Measurements from ENCODE around the gene HAT1. TPM values are rescaled to one million over a fixed set of nuclear protein-coding genes. Genes with fewer than 3 reads are reported as not detected.
"Not testable (repeated sequence)": the region's sequence is repeated elsewhere in the genome, so short reads cannot be mapped to it uniquely, and the experiment has no call there.

The HAT1 gene
- total RNA-seq, 2 donors from 2014 or later, result 58.1 to 74.6 TPM

DNA sequence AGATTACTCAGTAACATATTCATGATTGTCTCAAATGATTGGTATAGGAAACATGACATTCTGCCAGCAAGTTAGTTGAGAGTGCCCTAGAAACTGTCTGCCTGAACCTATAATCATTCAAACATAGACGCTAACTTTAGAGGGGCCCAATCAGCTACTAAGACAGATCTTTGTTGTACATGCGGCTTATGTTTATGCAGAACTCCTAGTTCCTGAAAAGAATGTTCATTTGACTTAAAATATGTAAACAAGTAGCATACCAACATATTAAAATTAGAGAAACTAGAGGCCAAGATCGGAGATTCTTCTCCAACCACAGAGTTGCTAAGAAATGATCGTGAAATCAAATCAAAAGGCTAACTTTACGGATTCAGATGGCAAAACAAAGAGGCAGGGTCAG, 73.3 kb downstream of the HAT1 start:
- no peak overlapping the region for H3K9ac ChIP-seq (ENCODE audit: extremely low read depth, low read length, poor library complexity, severe bottlenecking)
- H3K4me1 ChIP-seq (ENCODE audit: control insufficient read depth, insufficient read depth, low read length), result no peaks in the 10 kb centered on the region
- H3K4me3 ChIP-seq (ENCODE audit: low read length), result no peak overlapping the region
- peaks cover 37% of the 10 kb centered on the region for H3K27me3 Mint-ChIP-seq (ENCODE audit: insufficient read depth)
- DNase-seq, result no peak
- H3K4me1 Mint-ChIP-seq, result peaks cover 8% of the 10 kb centered on the region
- WGBS, 2 experiments (ENCODE audit: insufficient coverage in 1 of 2, insufficient read length in 1 of 2), result 91 to 95% methylated on average over 3 to 5 of the region's 5 CpGs
- H3K27ac Mint-ChIP-seq, result no peak overlapping the region
- H3K27me3 ChIP-seq (ENCODE audit: control insufficient read depth, insufficient read depth, low read length, poor library complexity, severe bottlenecking), result peaks cover 25% of the 10 kb centered on the region
- no peaks in the 10 kb centered on the region for H3K36me3 ChIP-seq (ENCODE audit: control insufficient read depth, insufficient read depth, low read length)
- TF ChIP-seq, protein P1, sequence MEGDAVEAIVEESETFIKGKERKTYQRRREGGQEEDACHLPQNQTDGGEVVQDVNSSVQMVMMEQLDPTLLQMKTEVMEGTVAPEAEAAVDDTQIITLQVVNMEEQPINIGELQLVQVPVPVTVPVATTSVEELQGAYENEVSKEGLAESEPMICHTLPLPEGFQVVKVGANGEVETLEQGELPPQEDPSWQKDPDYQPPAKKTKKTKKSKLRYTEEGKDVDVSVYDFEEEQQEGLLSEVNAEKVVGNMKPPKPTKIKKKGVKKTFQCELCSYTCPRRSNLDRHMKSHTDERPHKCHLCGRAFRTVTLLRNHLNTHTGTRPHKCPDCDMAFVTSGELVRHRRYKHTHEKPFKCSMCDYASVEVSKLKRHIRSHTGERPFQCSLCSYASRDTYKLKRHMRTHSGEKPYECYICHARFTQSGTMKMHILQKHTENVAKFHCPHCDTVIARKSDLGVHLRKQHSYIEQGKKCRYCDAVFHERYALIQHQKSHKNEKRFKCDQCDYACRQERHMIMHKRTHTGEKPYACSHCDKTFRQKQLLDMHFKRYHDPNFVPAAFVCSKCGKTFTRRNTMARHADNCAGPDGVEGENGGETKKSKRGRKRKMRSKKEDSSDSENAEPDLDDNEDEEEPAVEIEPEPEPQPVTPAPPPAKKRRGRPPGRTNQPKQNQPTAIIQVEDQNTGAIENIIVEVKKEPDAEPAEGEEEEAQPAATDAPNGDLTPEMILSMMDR (conservative IDR thresholded peaks at IDR 0.05), result no peak
- H3K27ac ChIP-seq (ENCODE audit: low read depth, low read length), result no peak overlapping the region
- H3K4me3 Mint-ChIP-seq, result no peak overlapping the region
- H3K9me3 Mint-ChIP-seq, result no peaks in the 10 kb centered on the region
- no peaks in the 10 kb centered on the region for H3K9me3 ChIP-seq (ENCODE audit: control insufficient read depth, low read length)
- H3K36me3 Mint-ChIP-seq (ENCODE audit: low read depth), result no peaks in the 10 kb centered on the region

DNA sequence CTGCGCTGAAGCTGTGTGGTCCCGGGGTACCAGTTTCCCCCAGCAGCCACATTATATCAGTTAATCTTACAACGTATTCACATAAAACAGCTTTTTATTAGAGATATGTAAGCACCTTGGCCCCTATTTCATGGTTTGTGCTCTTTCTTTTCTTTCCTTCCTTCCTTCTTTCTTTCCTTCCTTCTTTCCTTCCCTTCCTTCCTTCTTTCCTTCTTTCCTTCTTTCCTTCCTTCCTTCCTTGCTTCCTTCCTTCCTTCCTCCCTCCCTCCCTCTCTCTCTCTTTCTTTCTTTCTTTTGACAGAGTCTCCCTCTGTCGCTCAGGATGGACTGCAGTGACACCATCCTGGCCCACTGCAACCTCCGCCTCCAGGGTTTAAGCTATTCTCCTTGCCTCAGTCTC, 73.8 kb downstream of the HAT1 start:
- no peaks in the 10 kb centered on the region for H3K9me3 ChIP-seq (ENCODE audit: control insufficient read depth, low read length)
- H3K27me3 Mint-ChIP-seq (ENCODE audit: insufficient read depth), result peaks cover 37% of the 10 kb centered on the region
- H3K9me3 Mint-ChIP-seq, result no peaks in the 10 kb centered on the region
- H3K4me1 ChIP-seq (ENCODE audit: control insufficient read depth, insufficient read depth, low read length), result no peaks in the 10 kb centered on the region
- no peaks in the 10 kb centered on the region for H3K36me3 Mint-ChIP-seq (ENCODE audit: low read depth)
- H3K27ac Mint-ChIP-seq, result no peak overlapping the region
- no peak overlapping the region for H3K27ac ChIP-seq (ENCODE audit: low read depth, low read length)
- TF ChIP-seq, protein P1 (conservative IDR thresholded peaks at IDR 0.05), result no peak
- H3K4me3 Mint-ChIP-seq, result no peak overlapping the region
- H3K4me1 Mint-ChIP-seq, result peaks cover 8% of the 10 kb centered on the region
- H3K36me3 ChIP-seq (ENCODE audit: control insufficient read depth, insufficient read depth, low read length), result no peaks in the 10 kb centered on the region
- no peak overlapping the region for H3K9ac ChIP-seq (ENCODE audit: extremely low read depth, low read length, poor library complexity, severe bottlenecking)
- no peak for DNase-seq
- 86 to 95% methylated on average over 5 of the region's 5 CpGs for WGBS, 2 experiments (ENCODE audit: insufficient coverage in 1 of 2, insufficient read length in 1 of 2)
- H3K27me3 ChIP-seq (ENCODE audit: control insufficient read depth, insufficient read depth, low read length, poor library complexity, severe bottlenecking), result peaks cover 25% of the 10 kb centered on the region
- H3K4me3 ChIP-seq (ENCODE audit: low read length), result no peak overlapping the region

DNA sequence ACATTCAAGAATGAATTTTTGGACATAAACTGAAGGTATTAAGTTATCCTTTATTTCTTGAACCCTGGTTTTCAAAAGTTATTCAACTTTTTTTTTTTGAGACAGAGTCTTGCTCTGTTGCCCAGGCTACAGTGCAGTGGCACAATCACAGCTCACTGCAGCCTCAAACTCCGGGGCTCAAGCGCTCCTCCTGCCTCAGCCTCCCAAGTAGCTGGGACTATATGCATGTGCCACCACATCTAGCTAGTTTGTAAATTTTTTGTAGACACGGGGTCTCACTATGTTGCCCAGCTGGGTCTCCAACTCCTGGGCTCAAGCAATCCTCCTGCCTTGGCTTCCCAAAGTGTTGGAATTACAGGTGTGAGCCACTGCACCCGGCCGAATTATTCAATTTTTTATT, 74.8 kb downstream of the HAT1 start:
- H3K27me3 Mint-ChIP-seq (ENCODE audit: insufficient read depth), result peaks cover 37% of the 10 kb centered on the region
- H3K4me3 ChIP-seq (ENCODE audit: low read length); H3K27ac Mint-ChIP-seq; H3K36me3 Mint-ChIP-seq (ENCODE audit: low read depth); H3K9me3 ChIP-seq (ENCODE audit: control insufficient read depth, low read length); DNase-seq; H3K36me3 ChIP-seq (ENCODE audit: control insufficient read depth, insufficient read depth, low read length); H3K9ac ChIP-seq (ENCODE audit: extremely low read depth, low read length, poor library complexity, severe bottlenecking); H3K27ac ChIP-seq (ENCODE audit: low read depth, low read length); H3K4me1 ChIP-seq (ENCODE audit: control insufficient read depth, insufficient read depth, low read length); H3K4me1 Mint-ChIP-seq; H3K9me3 Mint-ChIP-seq; H3K4me3 Mint-ChIP-seq: not testable (repeated sequence)
- WGBS, 2 experiments (ENCODE audit: insufficient coverage in 1 of 2, insufficient read length in 1 of 2), result 91 to 92% methylated on average over 3 to 5 of the region's 5 CpGs
- peaks cover 25% of the 10 kb centered on the region for H3K27me3 ChIP-seq (ENCODE audit: control insufficient read depth, insufficient read depth, low read length, poor library complexity, severe bottlenecking)

DNA sequence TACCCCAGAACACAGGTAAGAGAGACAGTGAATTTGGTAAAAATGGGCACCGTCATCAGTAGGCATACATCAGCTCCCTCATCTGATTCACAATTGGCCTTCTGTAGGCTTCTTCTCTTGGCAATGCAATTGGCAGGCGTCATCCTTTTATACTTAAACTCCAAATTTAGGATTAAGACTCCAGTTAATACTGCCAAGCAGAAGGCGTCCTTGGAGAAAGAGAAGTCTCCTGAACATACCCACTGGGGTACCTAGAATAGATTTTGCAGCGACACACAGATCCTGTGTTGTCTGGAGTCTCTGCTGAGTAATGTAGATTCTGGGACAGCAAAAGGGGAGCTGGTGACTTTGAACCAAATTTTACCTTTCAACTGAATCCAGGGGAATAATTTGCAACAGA, 76.9 kb downstream of the HAT1 start:
- Histone ChIP-seq H3K27ac (ENCODE audit: low read depth, low read length) (no peak overlapping the region), H3K36me3 (ENCODE audit: control insufficient read depth, insufficient read depth, low read length) (no peaks in the 10 kb centered on the region), H3K27me3 (ENCODE audit: control insufficient read depth, insufficient read depth, low read length, poor library complexity, severe bottlenecking) (peaks cover 25% of the 10 kb centered on the region), H3K9me3 (ENCODE audit: control insufficient read depth, low read length) (no peaks in the 10 kb centered on the region), H3K9ac (ENCODE audit: extremely low read depth, low read length, poor library complexity, severe bottlenecking) (no peak overlapping the region), H3K4me1 (ENCODE audit: control insufficient read depth, insufficient read depth, low read length) (no peaks in the 10 kb centered on the region), H3K4me3 (ENCODE audit: low read length) (peak overlapping the region; percentile 95)
- DNase-seq, result no peak
- Mint-ChIP-seq H3K9me3 (no peaks in the 10 kb centered on the region), H3K27me3 (ENCODE audit: insufficient read depth) (peaks cover 30% of the 10 kb centered on the region), H3K4me1 (peaks cover 6% of the 10 kb centered on the region), H3K4me3 (peak overlapping the region; percentile 80), H3K36me3 (ENCODE audit: low read depth) (no peaks in the 10 kb centered on the region), H3K27ac (no peak overlapping the region)
- WGBS, 2 experiments (ENCODE audit: insufficient coverage in 1 of 2, insufficient read length in 1 of 2), result 75 to 81% methylated on average over 4 of the region's 4 CpGs
- TF ChIP-seq, protein P1 (conservative IDR thresholded peaks at IDR 0.05), result no peak

Measured in endodermal cell (in vitro differentiated cells).